ENCODE data around the gene DPPA3.
"Not testable (repeated sequence)": the region's sequence is repeated elsewhere in the genome, so short reads cannot be mapped to it uniquely, and the experiment has no call there.

The DPPA3 gene

GRCh38 chr12:7731486-7731885 is 20.3 kb downstream of the DPPA3 start:
- no peak for DNase-seq

- DNase-seq, result no peak
Observed at GRCh38 chr12:7732993-7733392, 21.8 kb downstream of the DPPA3 start.

GRCh38 chr12:7747246-7747645 is 36.0 kb downstream of the DPPA3 start, which contains the start of gene CLEC4C:
CLEC4C (minus strand) TSS chr12:7747375; CDS start chr12:7747348, 27 bp downstream.
- no peak for DNase-seq

- DNase-seq, result no peak
Observed at GRCh38 chr12:7748852-7749251, 37.6 kb downstream of the DPPA3 start.

- no peak for DNase-seq
Observed at GRCh38 chr12:7749442-7749841, 38.2 kb downstream of the DPPA3 start.

- DNase-seq, result no peak
Observed at GRCh38 chr12:7750350-7750749, 39.1 kb downstream of the DPPA3 start.

GRCh38 chr12:7751394-7751793 is 40.2 kb downstream of the DPPA3 start:
- DNase-seq, result no peak

- DNase-seq, result not testable (repeated sequence)
Observed at GRCh38 chr12:7751941-7752922, 41.0 kb downstream of the DPPA3 start.

- not testable (repeated sequence) for DNase-seq
Observed at GRCh38 chr12:7755668-7756067, 44.4 kb downstream of the DPPA3 start.

GRCh38 chr12:7756993-7757392 is 45.8 kb downstream of the DPPA3 start:
- DNase-seq, result no peak

- no peak for DNase-seq
Observed at GRCh38 chr12:7758766-7759140, 47.5 kb downstream of the DPPA3 start.
